Skeletal muscle cell (primary cell): Measurements from ENCODE around the gene TEX2.
A peak's percentile ranks its signal among the peaks of the same experiment; 100 is the strongest.

Source experiments
- DNase-seq: peaks from one replicate; pipeline ENCODE4 v3.0.0-alpha.2; 2010; ENCODE audit warnings: low read depth
- H3K4me3 ChIP-seq: 2 replicates; pipeline ENCODE4 v1.5.1; 2011; ENCODE audit warnings: low read depth, mild to moderate bottlenecking, control low read depth, low read length, moderate library complexity

TEX2 gene

GRCh38 chr17:64152428-64153125, 110.5 kb downstream of the TEX2 start:
- H3K4me3 ChIP-seq = no peak overlapping the region
- DNase-seq = no peak

GRCh38 chr17:64151016-64151368, 112.1 kb downstream of the TEX2 start:
- no peak overlapping the region for H3K4me3 ChIP-seq
- no peak for DNase-seq

GRCh38 chr17:64150237-64151015, 112.6 kb downstream of the TEX2 start:
- no peak overlapping the region for H3K4me3 ChIP-seq
- no peak for DNase-seq

- DNase-seq = no peak
- H3K4me3 ChIP-seq = no peak overlapping the region
Observed at GRCh38 chr17:64149196-64149595, 113.9 kb downstream of the TEX2 start.

- DNase-seq = no peak
- no peak overlapping the region for H3K4me3 ChIP-seq
Observed at GRCh38 chr17:64148699-64149098, 114.4 kb downstream of the TEX2 start.

DNA sequence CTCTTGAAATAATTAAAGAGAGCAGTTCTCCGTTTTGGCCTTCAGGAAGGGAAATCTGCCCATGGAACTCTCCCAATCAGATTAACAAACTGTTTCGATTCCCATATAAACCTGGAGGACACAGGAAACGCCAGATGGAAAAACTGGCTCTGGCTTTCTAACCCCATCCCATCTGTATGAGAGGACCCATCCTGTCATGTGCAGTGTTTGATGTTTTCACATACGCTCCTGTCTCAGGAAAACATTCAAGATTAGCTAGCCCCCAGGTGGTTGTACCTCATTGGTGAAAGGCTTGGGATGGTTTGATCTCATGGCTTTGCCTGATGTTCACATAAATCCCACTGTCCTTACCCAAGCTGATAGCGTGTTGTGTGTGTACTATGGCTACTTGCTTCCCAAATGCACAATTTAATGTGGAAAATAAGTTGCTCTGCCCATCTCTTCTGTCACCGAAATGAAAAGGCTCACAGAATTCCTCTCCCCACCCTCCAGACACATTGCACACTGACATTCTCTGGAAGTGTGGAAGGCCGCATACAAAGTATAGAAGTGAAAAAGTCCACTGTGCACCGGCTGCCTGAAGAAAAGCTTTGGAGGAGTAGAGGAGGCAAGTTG, 114.9 kb downstream of the TEX2 start:
- DNase-seq = no peak
- H3K4me3 ChIP-seq = no peak overlapping the region

- peak overlapping the region; percentile 70 for H3K4me3 ChIP-seq
- no peak for DNase-seq
Observed at GRCh38 chr17:64147110-64148016, 115.7 kb downstream of the TEX2 start.

- DNase-seq = peak; percentile 53
- H3K4me3 ChIP-seq = peak overlapping the region; percentile 70
Observed at GRCh38 chr17:64146418-64147109, 116.5 kb downstream of the TEX2 start.

DNA sequence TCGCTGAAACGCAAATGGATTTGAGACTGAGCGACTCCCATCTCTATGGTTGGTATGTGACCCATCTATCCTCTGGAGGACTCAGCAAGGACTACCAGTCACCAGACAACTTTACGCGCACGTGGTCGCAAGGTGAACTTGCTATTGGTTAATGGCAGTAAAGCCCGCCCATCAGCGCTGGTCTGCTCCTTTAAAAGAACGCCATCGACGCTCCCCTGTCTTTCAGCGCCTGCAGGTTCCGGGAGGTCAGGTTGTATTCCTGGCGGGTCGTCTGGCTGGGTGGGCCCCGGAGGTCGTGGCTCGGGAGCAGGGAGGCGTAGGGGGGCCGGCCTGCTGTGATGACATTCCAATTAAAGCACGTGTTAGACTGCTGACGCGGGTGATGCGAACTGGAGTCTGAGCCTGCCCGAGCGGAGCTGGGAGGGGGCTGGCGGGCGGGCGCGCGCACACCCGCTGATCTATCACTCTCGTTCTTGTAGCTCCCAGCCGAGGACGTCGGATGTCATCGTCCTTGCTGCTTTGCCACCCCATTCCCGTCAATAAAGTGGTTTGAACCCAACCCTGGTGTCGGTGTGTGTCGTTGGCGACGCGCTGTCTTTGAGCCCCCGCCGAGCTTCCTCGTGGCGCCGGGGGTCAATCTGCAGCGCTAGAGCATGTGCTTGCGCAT, 117.2 kb downstream of the TEX2 start:
- H3K4me3 ChIP-seq = peak overlapping the region; percentile 70
- peak; percentile 100 for DNase-seq

- H3K4me3 ChIP-seq = peak overlapping the region; percentile 70
- no peak for DNase-seq
Observed at GRCh38 chr17:64145375-64145750, 117.7 kb downstream of the TEX2 start.

- DNase-seq = no peak
- no peak overlapping the region for H3K4me3 ChIP-seq
Observed at GRCh38 chr17:64139542-64139941, 123.5 kb downstream of the TEX2 start.

GRCh38 chr17:64138441-64138840, 124.6 kb downstream of the TEX2 start:
- no peak overlapping the region for H3K4me3 ChIP-seq
- no peak for DNase-seq

- no peak for DNase-seq
- no peak overlapping the region for H3K4me3 ChIP-seq
Observed at GRCh38 chr17:64135000-64135399, 128.1 kb downstream of the TEX2 start.

DNA sequence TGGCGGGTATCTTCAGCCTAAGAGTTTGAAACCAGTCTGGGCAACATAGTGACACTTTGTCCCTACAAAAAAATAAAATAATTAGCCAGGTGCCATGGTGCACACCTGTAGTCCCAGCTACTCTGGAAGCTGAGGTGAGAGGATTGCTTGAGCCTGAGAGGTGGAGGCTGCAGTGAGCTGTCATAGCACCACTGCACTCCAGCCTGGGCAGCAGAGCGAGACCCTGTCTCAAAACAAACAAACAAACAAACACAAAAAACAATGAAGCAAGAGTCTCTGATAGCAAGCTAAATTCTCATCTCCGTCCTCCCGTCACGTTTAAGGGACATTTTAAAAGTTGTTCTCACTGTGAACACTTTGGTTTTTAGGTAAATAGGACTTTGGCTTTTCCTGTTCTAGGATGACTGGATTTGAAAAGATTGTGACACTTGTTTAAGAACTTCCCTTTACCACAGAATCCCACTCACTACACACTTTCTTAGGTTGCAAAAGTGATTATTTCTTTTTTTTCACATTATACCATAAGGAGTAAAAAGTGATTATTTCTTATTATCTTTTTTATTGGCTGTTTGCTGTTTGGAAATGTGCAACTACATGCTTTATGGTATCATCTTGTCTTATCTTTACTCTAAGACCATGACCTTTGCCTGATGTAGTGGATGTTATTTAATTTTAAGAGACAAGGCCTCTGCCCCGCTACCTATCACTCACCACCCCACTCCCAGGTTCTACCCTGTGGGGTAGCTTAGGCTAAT, 128.7 kb downstream of the TEX2 start:
- DNase-seq = no peak
- no peak overlapping the region for H3K4me3 ChIP-seq

- no peak for DNase-seq
Observed at GRCh38 chr17:64133546-64134215, 129.4 kb downstream of the TEX2 start.

GRCh38 chr17:64131606-64132270, 131.3 kb downstream of the TEX2 start:
- no peak for DNase-seq
- no peak overlapping the region for H3K4me3 ChIP-seq

More at GRCh38 chr17:64133546-64134215, 129.4 kb downstream of the TEX2 start:
- H3K4me3 ChIP-seq = no peak overlapping the region

DNA sequence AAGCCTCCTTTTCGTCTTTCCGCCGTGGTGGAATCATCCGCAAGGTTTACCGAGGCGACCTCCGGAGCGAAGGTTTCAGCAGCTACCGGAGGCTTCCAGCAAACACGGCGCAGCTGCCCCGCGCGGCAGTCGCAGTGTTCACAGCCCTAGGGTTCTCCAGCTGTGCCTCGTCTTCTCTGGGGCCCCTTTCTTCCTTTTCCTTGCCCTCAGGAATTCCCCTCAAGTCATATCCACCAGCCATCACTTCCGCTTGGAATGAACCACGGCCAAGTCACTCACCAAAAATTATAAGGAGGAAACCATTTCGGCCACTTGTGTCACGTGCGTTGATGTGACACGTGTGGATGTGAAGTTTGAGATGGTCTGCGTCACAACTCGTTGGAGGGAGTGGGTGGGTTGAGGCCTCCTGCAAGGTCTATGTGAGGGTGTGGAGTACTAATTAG, 132.5 kb downstream of the TEX2 start:
- DNase-seq = no peak
- H3K4me3 ChIP-seq = peak overlapping the region; percentile 79
